GM12801 (cell line): Measurements from ENCODE around the gene MAMDC2.

Experiments
- CTCF ChIP-seq: IDR thresholded peaks from one replicate; pipeline ENCODE4 v1.5.1; 2011; ENCODE audit warnings: control low read depth; ENCODE audit not compliant: insufficient read length; ENCODE audit errors: extremely low read depth

The MAMDC2 gene

DNA sequence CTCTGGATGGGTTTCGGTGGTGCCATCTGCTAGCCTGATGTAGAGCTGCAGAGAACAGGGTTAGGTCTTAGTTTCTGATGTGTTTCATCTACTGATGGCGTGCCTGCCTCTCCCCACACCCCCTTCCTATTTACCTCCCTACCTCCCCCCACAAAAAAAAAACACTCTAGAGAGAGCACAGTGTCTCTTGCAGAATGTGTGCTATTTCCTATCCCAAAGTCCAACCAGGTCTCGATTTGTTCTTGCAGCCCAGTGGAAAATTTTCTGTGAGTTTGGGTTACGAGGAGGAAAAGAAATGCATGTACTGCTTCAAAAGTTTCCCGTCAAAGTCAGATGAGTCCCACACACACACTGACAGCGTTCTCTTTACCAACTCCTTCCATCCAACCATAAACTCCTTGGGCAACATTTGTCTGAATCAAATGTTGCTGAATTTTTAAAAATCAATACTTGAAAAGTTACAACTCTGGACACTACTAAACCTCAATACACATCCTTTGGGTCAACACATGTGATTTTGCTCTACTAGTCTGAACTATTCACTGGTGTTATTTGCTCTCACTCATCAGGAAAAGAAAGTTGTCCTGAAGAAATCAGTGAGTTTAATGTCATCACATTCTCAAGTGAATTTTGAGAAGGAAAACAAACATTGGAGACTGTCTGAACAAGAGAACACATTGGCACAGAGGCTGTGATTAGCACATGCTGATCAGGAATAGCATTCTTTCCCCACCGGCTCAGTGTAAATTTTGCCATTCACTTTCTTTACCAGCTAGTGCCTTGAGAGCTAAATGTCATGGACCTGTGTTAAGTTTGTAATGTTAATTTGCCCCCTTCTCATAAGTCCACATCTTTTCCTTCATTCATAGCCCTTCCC, 84.1 kb downstream of the MAMDC2 start:
- no peak for TF ChIP-seq CTCF

GRCh38 chr9:70130266-70130665, 86.6 kb downstream of the MAMDC2 start:
- no peak for TF ChIP-seq CTCF

DNA sequence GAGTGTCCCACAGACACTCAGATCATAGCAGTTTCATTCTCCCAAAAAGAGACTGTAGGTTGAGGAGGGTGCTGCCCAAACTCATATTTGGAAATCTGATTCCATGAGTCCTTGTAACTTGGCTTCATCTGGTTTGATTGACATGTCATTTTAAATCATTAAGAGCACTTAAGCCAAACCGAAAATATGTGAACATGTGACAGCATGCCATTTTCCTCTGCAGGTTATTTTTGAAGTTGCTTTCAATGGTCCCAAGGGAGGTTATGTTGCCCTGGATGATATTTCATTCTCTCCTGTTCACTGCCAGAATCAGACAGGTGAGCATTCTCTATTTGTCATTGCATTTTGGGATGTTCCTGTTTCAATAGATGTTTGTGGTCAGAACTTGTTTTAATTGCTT, 87.6 kb downstream of the MAMDC2 start:
- no peak for TF ChIP-seq CTCF

GRCh38 chr9:70133253-70134208, 89.9 kb downstream of the MAMDC2 start:
- TF ChIP-seq CTCF: no peak

DNA sequence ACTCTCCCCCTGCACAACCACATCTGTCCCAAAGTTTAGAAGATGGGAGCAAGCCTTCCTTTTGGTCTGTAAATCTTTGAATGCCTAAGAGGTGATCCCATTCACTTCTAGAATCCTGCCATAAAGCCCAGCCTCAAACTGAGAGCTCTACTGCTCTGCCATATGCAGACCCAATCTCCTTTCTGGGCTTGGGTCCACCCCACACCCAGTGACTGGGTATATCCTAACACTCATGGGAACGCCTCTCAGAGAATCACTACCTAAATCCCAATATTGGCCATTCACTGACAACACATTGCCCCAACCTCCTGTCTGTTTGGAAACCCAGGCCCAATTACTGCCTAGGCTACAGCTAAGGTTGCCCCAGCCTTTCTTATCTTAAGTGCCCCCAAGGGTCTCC, 90.7 kb downstream of the MAMDC2 start:
- TF ChIP-seq CTCF: no peak

DNA sequence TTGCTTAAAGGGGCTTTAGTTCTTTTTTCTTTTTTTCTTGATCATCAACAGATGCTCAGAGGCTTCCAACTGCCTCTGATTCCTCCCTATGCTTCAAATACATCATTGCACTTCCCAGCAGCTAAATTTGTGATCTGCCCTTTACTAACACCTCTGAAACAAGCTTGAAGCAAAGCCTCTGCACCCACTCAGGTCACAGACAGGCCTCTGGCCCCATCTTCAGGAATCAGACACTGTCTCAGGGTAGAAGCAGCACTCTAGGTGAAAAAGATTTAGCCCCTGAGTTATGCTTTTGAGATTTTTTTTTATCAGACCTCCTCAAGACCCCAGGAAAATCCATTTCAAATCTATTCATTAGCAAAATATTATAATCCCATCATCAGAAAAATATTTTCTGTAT, 91.5 kb downstream of the MAMDC2 start:
- TF ChIP-seq CTCF: no peak

GRCh38 chr9:70136632-70137031, 93.0 kb downstream of the MAMDC2 start:
- TF ChIP-seq CTCF: no peak
